Calu3 (cell line): ENCODE results near the gene ZYX. TPM values are rescaled to one million over a fixed set of nuclear protein-coding genes. Genes with fewer than 3 reads are reported as not detected.

ENCODE experiments used
- BruUV-seq: library from RNA; stranded (reverse); fragments of 400-500 nt; replicated peaks from 2 replicates; lab custom pipeline; 2021; lab: Mats Ljungman, UMichigan
- CTCF ChIA-PET: fragments of 300-600 bp; sonication (Branson Sonifier 250); formaldehyde crosslinking; loops from one replicate; lab custom pipeline; 2022; ENCODE audit warnings: antibody characterized with exemption; lab: Charles Lee
- DNase-seq: peaks from one replicate; pipeline ENCODE4 v3.0.0; 2022
- H3K27ac Mint-ChIP-seq: one replicate; pipeline ENCODE4 v1.8.0; 2022; ENCODE audit warnings: mixed read lengths; ENCODE audit not compliant: unreplicated experiment
- H3K27me3 Mint-ChIP-seq: one replicate; pipeline ENCODE4 v1.8.0; 2022; ENCODE audit warnings: mixed read lengths; ENCODE audit not compliant: unreplicated experiment
- H3K36me3 Mint-ChIP-seq: one replicate; pipeline ENCODE4 v1.8.0; 2022; ENCODE audit warnings: mild to moderate bottlenecking, moderate library complexity, mixed read lengths; ENCODE audit not compliant: insufficient read depth, unreplicated experiment
- H3K4me1 Mint-ChIP-seq: one replicate; pipeline ENCODE4 v1.8.0; 2022; ENCODE audit warnings: mild to moderate bottlenecking, low read depth, mixed read lengths; ENCODE audit not compliant: unreplicated experiment
- H3K4me3 Mint-ChIP-seq: one replicate; pipeline ENCODE4 v1.8.0; 2022; ENCODE audit warnings: mild to moderate bottlenecking, low read depth, moderate library complexity, mixed read lengths; ENCODE audit not compliant: unreplicated experiment
- H3K9me3 Mint-ChIP-seq: one replicate; pipeline ENCODE4 v1.8.0; 2022; ENCODE audit warnings: low read depth, mixed read lengths; ENCODE audit not compliant: unreplicated experiment
- intact Hi-C: fragments of 100-400 bp; cut with micrococcal nuclease; formaldehyde crosslinking; loops from one replicate; pipeline ENCODE4 v1.10.0; 2022; ENCODE audit not compliant: unreplicated experiment
- total RNA-seq: library from RNA; stranded (reverse); gene quantifications from 2 replicates; pipeline ENCODE4 v1.2.3, GENCODE V29; 2022
- TF ChIP-seq, protein P1 (sequence below): fragments of 200-600 bp; IDR thresholded peaks from one replicate; pipeline ENCODE4 v1.8.0; 2022; ENCODE audit warnings: antibody characterized with exemption; ENCODE audit not compliant: unreplicated experiment

Gene ZYX
- total RNA-seq, 1 experiment from 2014 or later, result 114 TPM

DNA sequence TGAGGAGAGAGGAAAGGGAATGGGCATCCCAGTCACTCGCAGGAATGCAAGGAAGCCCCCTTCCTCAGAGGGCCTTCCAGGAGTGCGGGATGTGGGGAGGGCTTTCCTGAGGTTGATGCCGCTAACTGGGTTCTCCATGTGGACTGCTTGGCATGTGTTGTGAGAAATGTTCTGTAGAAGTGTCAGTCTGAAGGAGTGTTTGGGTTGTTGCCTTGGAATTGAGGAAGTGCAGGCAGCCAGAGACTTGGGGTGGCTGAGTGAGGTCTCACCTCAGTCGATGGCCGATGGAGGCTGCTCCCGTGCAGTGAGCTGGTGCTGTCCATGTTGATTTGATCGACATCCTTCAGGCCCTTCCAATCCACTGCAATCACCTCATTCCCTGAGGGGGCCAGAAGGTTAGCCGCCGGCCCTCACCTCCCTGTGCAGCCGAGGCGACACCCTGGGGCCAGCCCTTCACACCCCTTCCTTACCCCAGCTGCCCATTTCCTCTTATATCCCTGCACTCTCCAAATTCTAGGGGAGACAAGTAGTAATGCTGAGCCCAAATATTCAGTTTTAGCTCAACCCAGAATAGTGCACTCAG, 21.3 kb upstream of the ZYX start:
- no peak for DNase-seq
- intact Hi-C loops, result no loop called here
- CTCF ChIA-PET, result interaction anchor here (0.5 kb wide), 1 partner anchor 147 kb away, joined by 3 read pairs; no protein-coding TSS in a partner anchor
- peaks cover 11% of the 10 kb centered on the region for H3K36me3 Mint-ChIP-seq
- H3K27me3 Mint-ChIP-seq, result peaks cover 83% of the 10 kb centered on the region
- H3K9me3 Mint-ChIP-seq, result no peaks in the 10 kb centered on the region
- H3K27ac Mint-ChIP-seq, result no peak overlapping the region
- TF ChIP-seq, protein P1, sequence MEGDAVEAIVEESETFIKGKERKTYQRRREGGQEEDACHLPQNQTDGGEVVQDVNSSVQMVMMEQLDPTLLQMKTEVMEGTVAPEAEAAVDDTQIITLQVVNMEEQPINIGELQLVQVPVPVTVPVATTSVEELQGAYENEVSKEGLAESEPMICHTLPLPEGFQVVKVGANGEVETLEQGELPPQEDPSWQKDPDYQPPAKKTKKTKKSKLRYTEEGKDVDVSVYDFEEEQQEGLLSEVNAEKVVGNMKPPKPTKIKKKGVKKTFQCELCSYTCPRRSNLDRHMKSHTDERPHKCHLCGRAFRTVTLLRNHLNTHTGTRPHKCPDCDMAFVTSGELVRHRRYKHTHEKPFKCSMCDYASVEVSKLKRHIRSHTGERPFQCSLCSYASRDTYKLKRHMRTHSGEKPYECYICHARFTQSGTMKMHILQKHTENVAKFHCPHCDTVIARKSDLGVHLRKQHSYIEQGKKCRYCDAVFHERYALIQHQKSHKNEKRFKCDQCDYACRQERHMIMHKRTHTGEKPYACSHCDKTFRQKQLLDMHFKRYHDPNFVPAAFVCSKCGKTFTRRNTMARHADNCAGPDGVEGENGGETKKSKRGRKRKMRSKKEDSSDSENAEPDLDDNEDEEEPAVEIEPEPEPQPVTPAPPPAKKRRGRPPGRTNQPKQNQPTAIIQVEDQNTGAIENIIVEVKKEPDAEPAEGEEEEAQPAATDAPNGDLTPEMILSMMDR, result no peak
- BruUV-seq, result no TSS peak
- H3K4me1 Mint-ChIP-seq, result peaks cover 11% of the 10 kb centered on the region
- H3K4me3 Mint-ChIP-seq, result no peak overlapping the region

DNA sequence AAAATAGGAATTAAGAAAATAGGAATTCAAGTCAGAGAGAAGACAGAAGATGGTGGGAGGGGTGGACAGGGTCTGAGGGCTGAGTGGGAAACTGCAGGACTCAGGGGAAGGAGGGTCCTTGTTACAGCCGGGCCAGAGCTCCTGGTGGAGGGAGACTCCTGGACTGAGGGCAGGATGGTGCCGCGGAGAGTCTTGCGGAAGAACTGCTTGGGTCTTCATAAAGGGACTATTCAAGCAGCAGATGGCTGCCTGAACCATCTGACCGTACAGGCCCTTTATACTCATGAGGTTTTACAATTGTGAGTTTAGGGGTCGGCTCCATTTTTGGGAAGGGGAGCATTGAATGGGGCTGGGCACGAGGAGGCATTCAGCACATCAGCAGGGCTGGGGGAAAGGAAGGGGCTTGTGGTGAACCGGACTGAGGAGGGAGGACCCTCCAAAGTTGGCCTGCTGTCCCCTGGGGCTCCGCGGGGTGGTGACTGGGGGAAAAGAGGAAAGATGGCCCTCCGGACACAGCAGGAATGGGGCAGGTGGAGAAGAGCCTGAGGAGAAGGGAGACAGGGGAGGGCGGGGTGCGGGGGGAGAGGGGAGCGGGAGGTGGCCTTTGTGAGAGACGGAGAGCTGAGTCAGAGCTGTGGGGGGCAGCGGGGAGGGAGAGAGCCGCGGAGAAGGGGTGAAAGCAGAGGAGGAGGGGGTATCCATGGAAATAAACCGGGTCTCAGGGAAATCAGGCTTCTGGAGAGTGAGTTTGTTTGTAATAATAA, 20.2 kb upstream of the ZYX start:
- peak overlapping the region; percentile 79 for H3K4me3 Mint-ChIP-seq
- DNase-seq, result no peak
- no TSS peak for BruUV-seq

DNA sequence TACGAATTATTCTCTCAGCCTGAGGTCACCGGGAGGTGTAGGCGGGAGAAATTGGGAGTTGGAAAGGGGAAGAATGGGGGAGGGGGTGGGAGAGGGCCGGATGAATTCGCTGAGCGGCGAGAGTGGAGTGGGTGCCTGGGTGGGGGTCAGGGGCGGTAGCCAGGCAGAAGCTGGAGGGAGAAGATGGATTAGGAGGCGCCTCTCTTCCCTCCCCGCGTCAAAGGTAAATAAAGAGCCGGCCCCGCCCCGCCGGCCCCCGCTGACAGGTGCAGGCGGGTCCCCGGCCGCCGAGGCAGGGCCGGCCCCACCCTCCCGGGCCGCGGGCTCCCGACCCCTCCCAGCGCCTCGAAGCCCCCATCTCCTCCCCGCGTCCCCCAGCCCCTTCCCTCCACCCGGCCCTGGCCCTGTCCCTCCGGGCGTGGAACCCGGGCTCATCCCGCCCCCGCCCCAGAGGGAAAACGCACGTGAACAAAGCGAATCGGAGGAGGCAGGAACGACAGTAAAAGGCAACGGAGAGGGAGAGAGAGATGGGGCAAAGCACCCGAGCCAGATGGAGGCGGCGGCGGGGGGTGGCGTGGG, 19.5 kb upstream of the ZYX start:
- CTCF ChIA-PET, result no interaction called here
- Mint-ChIP-seq H3K4me1 (peaks cover 11% of the 10 kb centered on the region), H3K9me3 (no peaks in the 10 kb centered on the region)

More for the DNA sequence above, 20.2 kb upstream of the ZYX start:
- TF ChIP-seq, protein P1, result no peak
- Mint-ChIP-seq H3K36me3 (peaks cover 11% of the 10 kb centered on the region), H3K27ac (no peak overlapping the region), H3K27me3 (peaks cover 84% of the 10 kb centered on the region), H3K4me1 (peaks cover 11% of the 10 kb centered on the region), H3K9me3 (no peaks in the 10 kb centered on the region)
- intact Hi-C loops, result no loop called here
- CTCF ChIA-PET, result no interaction called here

More for the DNA sequence above, 19.5 kb upstream of the ZYX start:
- TF ChIP-seq, protein P1, result no peak
- no TSS peak for BruUV-seq
- Mint-ChIP-seq H3K27me3 (peaks cover 84% of the 10 kb centered on the region), H3K4me3 (peak overlapping the region; percentile 79), H3K36me3 (peaks cover 11% of the 10 kb centered on the region), H3K27ac (no peak overlapping the region)
- DNase-seq, result no peak
- intact Hi-C loops, result no loop called here
